SK-N-SH (cell line): ENCODE results near the gene PPP2R5E.

Source experiments
- CHD2 ChIP-seq: fragments of 150-350 bp; IDR thresholded peaks from 2 replicates; pipeline ENCODE4 v1.6.1; 2018; ENCODE audit warnings: low read length; ENCODE audit not compliant: partially characterized antibody
- EP300 ChIP-seq, 2 experiments: IDR thresholded peaks; 2 replicates each; pipeline versions ENCODE4 v1.4.0 to v1.6.1; 2012; ENCODE audit warnings: borderline replicate concordance in 1 of 2, low read depth in 1 of 2, low read length in 1 of 2
- EZH2phosphoT487 ChIP-seq: fragments of 200-600 bp; sonication (generic); IDR thresholded peaks from 2 replicates; pipeline ENCODE4 v1.6.1; 2017; ENCODE audit warnings: low read depth, mixed run types, mild to moderate bottlenecking, antibody characterized with exemption, moderate library complexity, borderline replicate concordance
- FOXM1 ChIP-seq: IDR thresholded peaks from 2 replicates; pipeline ENCODE4 v1.4.0; 2012; ENCODE audit warnings: low read depth, mild to moderate bottlenecking
- GABPA ChIP-seq: IDR thresholded peaks from 2 replicates; pipeline ENCODE4 v1.4.0; 2012; ENCODE audit warnings: low read depth, mild to moderate bottlenecking
- POLR2AphosphoS5 ChIP-seq: IDR thresholded peaks from 2 replicates; pipeline ENCODE4 v1.6.1; 2012; ENCODE audit warnings: low read depth, low read length
- RAD21 ChIP-seq: IDR thresholded peaks from 2 replicates; pipeline ENCODE4 v1.6.1; 2012; ENCODE audit warnings: mild to moderate bottlenecking, low read length
- TAF1 ChIP-seq: IDR thresholded peaks from 2 replicates; pipeline ENCODE4 v1.6.1; 2012; ENCODE audit warnings: low read depth, mild to moderate bottlenecking, low read length, moderate library complexity, borderline replicate concordance
- TF ChIP-seq, protein P1 (sequence below): fragments of 200-600 bp; sonication (generic); IDR thresholded peaks from 2 replicates; pipeline ENCODE4 v1.6.1; 2017; ENCODE audit warnings: antibody characterized with exemption, mild to moderate bottlenecking, moderate library complexity
- TF ChIP-seq, protein P2 (sequence below): IDR thresholded peaks from 2 replicates; pipeline ENCODE4 v1.4.0; 2012; ENCODE audit warnings: low read depth, borderline replicate concordance
- TF ChIP-seq, protein P3 (sequence below): IDR thresholded peaks from 2 replicates; pipeline ENCODE4 v1.6.1; 2012; ENCODE audit warnings: mild to moderate bottlenecking, low read depth, low read length, moderate library complexity

DNA sequence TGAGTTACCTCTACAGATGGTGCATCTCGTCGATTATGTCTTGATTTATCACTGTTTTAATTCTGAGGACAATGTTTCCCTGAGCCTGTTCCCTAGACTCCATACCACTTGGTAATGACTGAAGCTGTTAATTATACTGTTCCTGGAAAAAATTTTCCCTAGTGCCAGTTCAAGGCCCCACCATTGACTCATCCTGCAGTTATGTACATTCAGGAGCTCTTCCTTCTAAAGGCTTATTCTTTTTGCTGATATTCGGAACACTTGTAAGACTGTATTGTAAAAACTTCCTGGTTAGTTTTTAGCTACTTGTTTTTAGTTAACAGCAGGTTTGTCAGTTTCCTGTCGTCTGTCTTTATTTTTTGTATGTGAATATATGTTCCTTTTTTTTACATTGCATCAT lies 30.4 kb upstream of the PPP2R5E start:
- no peak for TF ChIP-seq POLR2AphosphoS5
- no peak for TF ChIP-seq RAD21
- TF ChIP-seq, protein P1, sequence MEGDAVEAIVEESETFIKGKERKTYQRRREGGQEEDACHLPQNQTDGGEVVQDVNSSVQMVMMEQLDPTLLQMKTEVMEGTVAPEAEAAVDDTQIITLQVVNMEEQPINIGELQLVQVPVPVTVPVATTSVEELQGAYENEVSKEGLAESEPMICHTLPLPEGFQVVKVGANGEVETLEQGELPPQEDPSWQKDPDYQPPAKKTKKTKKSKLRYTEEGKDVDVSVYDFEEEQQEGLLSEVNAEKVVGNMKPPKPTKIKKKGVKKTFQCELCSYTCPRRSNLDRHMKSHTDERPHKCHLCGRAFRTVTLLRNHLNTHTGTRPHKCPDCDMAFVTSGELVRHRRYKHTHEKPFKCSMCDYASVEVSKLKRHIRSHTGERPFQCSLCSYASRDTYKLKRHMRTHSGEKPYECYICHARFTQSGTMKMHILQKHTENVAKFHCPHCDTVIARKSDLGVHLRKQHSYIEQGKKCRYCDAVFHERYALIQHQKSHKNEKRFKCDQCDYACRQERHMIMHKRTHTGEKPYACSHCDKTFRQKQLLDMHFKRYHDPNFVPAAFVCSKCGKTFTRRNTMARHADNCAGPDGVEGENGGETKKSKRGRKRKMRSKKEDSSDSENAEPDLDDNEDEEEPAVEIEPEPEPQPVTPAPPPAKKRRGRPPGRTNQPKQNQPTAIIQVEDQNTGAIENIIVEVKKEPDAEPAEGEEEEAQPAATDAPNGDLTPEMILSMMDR = no peak
- TF ChIP-seq EP300 (IDR thresholded peaks at IDR 0.05; ENCODE audit: borderline replicate concordance in 1 of 2, low read depth in 1 of 2, low read length in 1 of 2) = no peak
- no peak for TF ChIP-seq CHD2
- TF ChIP-seq EZH2phosphoT487 = no peak
- TF ChIP-seq GABPA = no peak
- no peak for TF ChIP-seq FOXM1
- TF ChIP-seq, protein P2, sequence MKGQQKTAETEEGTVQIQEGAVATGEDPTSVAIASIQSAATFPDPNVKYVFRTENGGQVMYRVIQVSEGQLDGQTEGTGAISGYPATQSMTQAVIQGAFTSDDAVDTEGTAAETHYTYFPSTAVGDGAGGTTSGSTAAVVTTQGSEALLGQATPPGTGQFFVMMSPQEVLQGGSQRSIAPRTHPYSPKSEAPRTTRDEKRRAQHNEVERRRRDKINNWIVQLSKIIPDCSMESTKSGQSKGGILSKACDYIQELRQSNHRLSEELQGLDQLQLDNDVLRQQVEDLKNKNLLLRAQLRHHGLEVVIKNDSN = no peak
- TF ChIP-seq, protein P3, sequence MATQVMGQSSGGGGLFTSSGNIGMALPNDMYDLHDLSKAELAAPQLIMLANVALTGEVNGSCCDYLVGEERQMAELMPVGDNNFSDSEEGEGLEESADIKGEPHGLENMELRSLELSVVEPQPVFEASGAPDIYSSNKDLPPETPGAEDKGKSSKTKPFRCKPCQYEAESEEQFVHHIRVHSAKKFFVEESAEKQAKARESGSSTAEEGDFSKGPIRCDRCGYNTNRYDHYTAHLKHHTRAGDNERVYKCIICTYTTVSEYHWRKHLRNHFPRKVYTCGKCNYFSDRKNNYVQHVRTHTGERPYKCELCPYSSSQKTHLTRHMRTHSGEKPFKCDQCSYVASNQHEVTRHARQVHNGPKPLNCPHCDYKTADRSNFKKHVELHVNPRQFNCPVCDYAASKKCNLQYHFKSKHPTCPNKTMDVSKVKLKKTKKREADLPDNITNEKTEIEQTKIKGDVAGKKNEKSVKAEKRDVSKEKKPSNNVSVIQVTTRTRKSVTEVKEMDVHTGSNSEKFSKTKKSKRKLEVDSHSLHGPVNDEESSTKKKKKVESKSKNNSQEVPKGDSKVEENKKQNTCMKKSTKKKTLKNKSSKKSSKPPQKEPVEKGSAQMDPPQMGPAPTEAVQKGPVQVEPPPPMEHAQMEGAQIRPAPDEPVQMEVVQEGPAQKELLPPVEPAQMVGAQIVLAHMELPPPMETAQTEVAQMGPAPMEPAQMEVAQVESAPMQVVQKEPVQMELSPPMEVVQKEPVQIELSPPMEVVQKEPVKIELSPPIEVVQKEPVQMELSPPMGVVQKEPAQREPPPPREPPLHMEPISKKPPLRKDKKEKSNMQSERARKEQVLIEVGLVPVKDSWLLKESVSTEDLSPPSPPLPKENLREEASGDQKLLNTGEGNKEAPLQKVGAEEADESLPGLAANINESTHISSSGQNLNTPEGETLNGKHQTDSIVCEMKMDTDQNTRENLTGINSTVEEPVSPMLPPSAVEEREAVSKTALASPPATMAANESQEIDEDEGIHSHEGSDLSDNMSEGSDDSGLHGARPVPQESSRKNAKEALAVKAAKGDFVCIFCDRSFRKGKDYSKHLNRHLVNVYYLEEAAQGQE = no peak
- no peak for TF ChIP-seq TAF1
